GM10266 (cell line): ENCODE measurements around the gene PLXNA3.
"Not testable (repeated sequence)": the region's sequence is repeated elsewhere in the genome, so short reads cannot be mapped to it uniquely, and the experiment has no call there.

ENCODE experiments used
- DNase-seq: peaks from one replicate; pipeline ENCODE4 v3.0.0; 2012; ENCODE audit errors: extremely low spot score
- TF ChIP-seq, protein P1 (sequence below): IDR thresholded peaks from 2 replicates; pipeline ENCODE4 v1.5.1; 2012; ENCODE audit warnings: mild to moderate bottlenecking, low read depth; ENCODE audit not compliant: control insufficient read depth, insufficient read depth; ENCODE audit errors: missing control alignments

The PLXNA3 gene

DNA sequence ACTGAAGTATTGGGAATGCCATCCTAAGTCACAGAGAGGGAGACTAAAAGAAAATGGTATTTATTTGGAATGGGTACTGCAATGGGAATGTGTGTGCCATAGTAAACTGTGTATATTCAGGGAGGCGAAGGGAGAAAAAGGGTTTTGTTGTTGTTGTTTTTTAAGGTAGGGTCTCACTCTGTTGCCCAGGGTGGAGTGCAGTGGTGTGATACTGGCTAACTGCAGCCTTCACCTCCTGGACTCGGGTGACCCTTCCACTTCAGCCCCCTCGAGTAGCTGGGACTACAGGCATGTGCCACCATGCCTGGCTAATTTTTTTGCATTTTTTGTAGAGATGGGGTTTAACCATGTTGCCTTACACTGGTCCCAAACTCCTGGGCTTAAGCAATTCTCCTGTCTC is 36.6 kb downstream of the PLXNA3 start:
- TF ChIP-seq, protein P1, sequence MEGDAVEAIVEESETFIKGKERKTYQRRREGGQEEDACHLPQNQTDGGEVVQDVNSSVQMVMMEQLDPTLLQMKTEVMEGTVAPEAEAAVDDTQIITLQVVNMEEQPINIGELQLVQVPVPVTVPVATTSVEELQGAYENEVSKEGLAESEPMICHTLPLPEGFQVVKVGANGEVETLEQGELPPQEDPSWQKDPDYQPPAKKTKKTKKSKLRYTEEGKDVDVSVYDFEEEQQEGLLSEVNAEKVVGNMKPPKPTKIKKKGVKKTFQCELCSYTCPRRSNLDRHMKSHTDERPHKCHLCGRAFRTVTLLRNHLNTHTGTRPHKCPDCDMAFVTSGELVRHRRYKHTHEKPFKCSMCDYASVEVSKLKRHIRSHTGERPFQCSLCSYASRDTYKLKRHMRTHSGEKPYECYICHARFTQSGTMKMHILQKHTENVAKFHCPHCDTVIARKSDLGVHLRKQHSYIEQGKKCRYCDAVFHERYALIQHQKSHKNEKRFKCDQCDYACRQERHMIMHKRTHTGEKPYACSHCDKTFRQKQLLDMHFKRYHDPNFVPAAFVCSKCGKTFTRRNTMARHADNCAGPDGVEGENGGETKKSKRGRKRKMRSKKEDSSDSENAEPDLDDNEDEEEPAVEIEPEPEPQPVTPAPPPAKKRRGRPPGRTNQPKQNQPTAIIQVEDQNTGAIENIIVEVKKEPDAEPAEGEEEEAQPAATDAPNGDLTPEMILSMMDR, result no peak

GRCh38 chrX:154495472-154495922 is 37.4 kb downstream of the PLXNA3 start:
- TF ChIP-seq, protein P1, result no peak

More for the DNA sequence above, 36.6 kb downstream of the PLXNA3 start:
- no peak for DNase-seq

DNA sequence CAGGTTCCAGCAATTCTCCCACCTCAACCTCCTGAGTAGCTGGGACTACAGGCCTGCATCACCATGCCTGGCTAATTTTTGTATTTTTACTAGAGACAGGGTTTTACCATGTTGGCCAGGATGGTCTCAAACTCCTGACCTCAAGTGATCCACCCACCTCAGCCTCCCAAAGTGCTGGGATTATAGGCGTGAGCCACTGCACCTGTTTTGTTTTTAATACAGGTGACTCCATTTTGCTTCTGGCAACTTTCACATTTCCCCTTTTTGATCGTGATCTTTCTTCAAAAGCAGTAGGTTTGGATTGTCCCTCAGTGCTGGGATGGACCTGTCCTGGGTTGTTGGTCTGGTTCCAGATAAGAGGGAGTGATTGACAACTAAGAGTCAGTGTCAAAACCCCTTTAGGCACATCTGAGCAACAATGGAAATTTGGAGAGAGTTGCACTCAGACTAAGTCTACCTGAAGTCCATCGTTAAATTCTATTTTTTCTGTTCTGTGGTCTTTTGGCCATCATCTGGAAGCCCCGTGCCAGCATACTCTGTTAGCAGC is 38.6 kb downstream of the PLXNA3 start:
- DNase-seq, result not testable (repeated sequence)

More at GRCh38 chrX:154495472-154495922, 37.4 kb downstream of the PLXNA3 start:
- no peak for DNase-seq

DNA sequence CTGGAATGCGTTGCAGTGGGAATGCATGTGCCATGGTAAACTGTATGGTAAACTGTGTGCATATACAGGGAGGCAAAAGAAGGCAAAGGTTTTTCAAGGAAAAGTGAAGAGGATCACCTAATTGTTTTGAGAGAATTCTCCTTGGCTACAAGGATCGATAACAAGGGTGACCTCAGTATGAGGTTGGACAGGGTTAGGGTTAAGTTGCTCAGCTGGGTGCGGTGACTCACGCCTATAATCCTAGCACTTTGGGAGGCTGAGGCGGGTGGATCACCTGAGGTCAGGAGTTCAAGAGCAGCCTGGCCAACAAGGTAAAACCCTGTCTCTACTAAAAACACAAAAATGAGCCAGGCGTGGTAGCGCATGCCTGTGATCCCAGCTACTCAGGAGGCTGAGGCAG is 43.3 kb downstream of the PLXNA3 start:
- not testable (repeated sequence) for DNase-seq

GRCh38 chrX:154502098-154502497 is 44.0 kb downstream of the PLXNA3 start:
- TF ChIP-seq, protein P1, result no peak
- DNase-seq, result no peak

GRCh38 chrX:154502989-154503388 is 44.9 kb downstream of the PLXNA3 start:
- no peak for DNase-seq
- TF ChIP-seq, protein P1, result no peak

- TF ChIP-seq, protein P1, result no peak
- DNase-seq, result no peak
Measured at GRCh38 chrX:154505734-154506133, 47.7 kb downstream of the PLXNA3 start.

- DNase-seq, result no peak
- TF ChIP-seq, protein P1, result no peak
Measured at GRCh38 chrX:154506483-154507332, 48.6 kb downstream of the PLXNA3 start.
